GM19372 (cell line): ENCODE measurements around the gene LRRC37B.
"Not testable (repeated sequence)": the region's sequence is repeated elsewhere in the genome, so short reads cannot be mapped to it uniquely, and the experiment has no call there.

Experiments used
- ATAC-seq: cut with Tn5 transposase; IDR thresholded peaks from one replicate; pipeline ENCODE4 v1.9.1; 2021; ENCODE audit warnings: mild to moderate bottlenecking, low read depth, moderate library complexity; ENCODE audit not compliant: unreplicated experiment

The LRRC37B gene

GRCh38 chr17:32084942-32085829, 78.0 kb downstream of the LRRC37B start:
- ATAC-seq, result not testable (repeated sequence)

DNA sequence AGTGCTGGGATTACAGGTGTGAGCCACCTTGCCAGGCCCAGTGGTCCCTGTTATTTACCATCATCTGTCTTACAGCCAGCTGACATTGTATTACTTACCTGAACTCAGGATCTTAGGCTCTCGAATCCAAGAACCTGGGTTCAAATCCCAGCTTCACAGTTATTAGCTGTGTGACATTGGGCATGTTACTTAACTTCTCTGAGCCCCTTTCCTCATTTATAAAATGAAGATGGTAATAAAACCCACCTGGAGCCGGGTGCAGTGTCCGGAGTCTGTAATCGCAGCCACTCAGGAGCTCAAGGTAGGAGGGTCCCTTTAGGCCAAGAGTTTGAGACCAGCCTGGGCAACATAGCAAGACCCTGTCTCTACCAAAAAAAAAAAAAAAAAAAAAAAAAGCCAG, 79.7 kb downstream of the LRRC37B start:
- not testable (repeated sequence) for ATAC-seq

- not testable (repeated sequence) for ATAC-seq
Measured at GRCh38 chr17:32092062-32092461, 84.9 kb downstream of the LRRC37B start.

DNA sequence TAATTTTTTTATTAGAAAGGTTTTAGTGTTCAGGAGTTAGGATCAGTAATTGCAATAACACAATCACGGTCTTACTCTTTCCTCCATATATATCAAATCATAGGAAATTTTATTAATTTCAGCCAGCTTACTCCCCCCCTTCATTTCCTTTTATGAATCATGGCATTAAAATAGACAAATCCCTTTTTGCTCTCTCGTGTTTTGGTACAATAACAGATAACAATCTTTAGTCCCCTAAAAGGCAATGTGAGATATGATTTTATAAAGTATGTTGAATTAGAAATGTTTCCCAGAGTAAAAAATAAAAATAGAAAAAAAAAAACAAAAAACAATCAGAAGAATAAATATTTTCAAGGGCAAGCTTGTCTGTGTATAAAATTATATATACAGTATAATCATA, 92.5 kb downstream of the LRRC37B start:
- ATAC-seq, result no peak

- not testable (repeated sequence) for ATAC-seq
Measured at GRCh38 chr17:32100323-32100722, 93.1 kb downstream of the LRRC37B start.

GRCh38 chr17:32100971-32101631, 93.9 kb downstream of the LRRC37B start:
- ATAC-seq, result no peak

DNA sequence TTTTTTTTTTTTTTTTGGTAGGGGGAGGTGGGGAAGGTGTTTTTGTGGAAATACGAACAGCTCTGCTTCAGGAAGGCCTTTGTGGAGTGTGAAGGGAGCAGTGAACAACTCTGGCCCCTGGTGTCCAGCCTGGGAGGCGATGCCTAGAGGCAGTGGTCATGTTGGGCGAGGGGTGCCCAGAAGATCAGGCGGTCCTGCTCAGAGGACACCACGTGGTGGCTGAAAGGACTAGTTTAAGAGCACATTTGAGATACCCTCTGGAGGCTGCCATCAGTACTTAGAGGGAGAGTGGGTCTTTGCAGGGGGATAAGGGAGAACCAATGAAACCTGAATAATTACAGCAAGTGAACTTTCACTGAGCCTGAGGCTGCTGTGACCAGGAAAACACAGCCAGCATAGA, 95.0 kb downstream of the LRRC37B start:
- ATAC-seq, result no peak

DNA sequence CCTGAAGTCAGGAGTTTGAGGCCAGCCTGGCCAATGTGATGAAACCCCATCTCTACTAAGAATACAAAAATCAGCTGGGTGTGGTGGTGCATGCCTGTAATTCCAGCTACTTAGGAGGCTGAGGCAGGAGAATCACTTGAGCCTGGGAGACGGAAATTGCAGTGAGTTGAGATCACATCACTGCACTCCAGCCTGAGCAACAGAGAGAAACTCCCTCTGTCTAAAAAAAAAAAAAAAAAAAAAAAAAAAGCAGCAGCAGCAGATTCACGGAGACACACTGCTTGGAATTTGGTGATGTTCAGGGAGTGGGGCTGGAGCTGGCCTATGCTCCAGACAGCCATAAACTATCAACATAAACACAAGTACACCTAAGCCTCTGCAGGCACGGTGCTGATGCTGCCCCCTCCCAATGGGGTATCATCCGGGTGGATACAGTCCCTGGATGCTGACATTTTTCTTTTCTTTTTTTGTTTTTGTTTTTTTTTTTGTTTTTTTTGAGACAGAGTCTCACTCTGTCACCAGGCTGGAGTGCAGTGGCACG, 95.5 kb downstream of the LRRC37B start:
- no peak for ATAC-seq
